GM19468 (cell line): ENCODE data around the gene NAA16.

ENCODE experiments used
- ATAC-seq: cut with Tn5 transposase; IDR thresholded peaks from one replicate; pipeline ENCODE4 v1.9.1; 2021; ENCODE audit warnings: mild to moderate bottlenecking, moderate library complexity, moderate number of reproducible peaks; ENCODE audit not compliant: unreplicated experiment; ENCODE audit errors: extremely low read depth

Gene NAA16

DNA sequence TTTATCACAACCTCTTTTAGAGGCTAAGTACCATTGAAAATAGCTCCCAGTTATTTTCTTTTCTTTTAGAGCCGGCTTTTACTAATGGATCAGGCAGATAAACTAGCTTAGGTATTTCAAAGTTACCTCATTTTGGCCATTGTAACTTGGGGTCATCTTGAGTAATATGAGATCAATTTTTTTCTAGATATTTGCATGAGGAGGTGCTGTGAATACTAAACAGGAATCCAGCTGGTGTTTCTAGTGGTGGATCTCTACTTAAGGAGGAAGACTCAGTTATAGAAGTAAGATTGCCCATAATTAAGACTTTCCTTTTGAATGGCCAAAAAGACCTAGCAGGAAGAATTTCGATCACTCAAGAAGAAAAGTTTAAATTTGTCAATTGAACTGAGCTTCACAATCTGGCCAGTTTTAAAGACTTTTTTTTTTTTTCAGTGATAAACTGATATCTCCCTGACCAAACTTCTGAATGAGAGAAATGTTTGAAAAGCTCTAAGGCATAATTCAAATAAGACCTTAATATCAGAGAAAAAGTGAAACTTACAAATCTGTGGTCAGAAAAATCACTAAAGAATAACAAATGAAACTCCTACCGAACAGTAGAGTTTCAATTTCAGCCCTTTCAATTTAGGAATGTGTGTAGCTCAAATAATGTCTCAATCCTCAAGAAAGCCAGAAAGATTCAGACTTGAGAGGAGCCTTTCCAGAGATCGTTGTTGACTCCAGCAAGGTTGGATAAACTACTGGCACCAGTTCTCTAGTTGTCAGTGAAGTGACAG, 11.6 kb upstream of the NAA16 start:
- no peak for ATAC-seq

DNA sequence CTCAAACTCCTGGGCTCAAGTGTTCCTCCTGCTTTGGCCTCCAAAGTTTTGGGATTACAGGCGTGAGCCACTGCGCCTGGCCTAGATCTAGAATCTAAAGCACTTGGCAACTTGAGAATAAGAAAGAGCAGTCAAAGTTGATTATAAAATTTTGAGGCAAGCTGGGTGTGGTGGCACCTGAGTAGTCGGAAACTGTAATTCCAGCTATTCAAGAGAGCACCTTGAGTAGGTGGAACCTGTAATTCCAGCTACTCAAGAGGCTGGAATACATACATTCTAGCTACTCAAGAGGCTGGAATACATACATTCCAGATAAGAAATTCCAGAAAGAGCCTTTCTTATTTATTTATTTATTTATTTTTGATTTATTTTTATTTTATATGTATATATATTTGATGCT, 8.3 kb upstream of the NAA16 start:
- ATAC-seq: no peak

DNA sequence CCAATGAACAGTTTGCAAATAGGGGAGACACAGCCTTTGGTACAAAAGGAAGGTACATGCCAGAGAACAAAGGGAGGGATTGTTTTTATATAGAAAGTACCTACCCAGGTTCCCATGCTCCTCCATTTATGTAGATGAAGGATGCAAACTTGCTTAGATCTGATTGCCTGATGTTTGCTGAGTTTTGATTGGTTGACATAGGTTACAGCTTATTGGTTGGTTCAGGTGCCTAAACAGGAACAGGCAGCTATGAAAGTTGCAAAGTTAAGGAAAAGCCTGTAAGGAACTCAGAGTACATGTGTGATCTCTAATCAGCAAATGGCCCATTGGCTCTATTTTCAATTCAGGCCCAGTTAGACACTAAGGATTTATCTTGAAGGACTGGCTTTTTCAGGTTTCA, 6.5 kb upstream of the NAA16 start:
- ATAC-seq: no peak

DNA sequence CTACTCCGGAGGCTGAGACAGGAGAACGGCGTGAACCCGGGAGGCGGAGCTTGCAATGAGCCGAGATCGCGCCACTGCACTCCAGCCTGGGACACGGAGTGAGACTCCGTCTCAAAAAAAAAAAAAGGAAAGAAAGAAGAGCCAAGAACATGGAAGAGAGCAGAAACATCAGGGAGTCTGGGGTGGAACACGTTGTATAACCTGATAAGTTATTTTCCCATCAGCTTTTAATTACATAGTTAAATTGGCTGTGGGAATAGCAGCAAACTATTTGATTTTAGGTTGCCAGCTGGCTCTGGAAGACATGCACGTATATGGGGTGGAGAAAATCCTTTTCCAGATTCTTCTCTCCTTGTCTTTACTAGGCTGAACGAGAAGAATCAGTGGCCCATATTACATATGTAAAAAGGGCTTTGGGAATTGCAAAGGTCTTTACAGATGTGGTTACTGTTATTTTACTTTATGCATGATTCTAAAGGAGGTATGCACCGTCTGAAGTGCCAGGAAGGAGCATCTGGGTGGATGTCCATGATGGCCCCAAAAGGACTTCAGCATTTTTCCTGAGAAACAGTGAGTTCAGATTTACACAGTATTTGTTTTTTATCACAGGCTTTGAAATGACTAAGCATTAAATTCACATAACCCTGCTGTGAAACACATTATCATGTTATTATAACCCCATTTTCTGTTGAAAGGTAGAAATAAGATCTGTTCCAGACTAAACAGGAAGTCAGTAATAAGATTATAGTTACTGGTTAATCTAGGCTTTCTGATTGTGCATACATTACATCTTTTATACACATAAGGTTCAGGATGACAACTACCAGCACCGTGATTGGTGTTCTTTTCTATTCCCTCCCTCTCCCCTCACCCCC, 4.6 kb upstream of the NAA16 start:
- no peak for ATAC-seq

DNA sequence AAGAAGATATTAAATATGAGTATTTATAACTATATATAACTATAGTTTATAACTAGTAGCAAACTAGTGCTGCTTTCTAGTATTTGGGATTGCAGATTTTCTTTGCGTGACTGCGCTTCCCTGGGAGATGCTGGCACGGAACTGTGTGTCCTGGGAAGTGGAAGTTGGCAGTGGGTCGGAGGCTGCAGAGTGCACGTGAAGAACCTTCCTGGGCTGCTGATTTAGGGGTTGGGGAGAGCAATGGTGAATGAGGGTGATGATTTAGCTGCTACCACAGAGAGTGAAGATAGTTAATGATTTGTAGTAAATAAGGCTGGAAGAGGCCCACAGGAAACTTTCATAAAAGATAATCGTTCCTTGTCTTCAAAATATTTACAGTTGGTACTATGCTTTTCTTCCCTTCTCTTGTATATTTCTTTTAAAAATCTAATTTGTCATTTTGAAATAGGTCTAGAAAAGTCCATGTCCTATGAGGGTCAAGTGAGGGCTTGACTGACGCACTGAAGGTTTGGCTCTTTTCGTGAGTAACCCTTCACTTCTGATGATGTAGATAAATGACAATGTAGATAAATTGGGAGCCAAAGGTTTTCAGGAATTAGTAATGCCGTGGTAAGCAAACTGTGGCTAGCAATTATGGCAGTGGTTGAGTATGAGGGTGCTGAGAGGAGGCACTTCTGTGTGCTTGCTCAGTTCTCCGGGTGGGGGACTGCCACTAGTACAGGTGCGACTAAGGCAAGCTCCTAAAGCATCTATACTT, 3.0 kb upstream of the NAA16 start:
- no peak for ATAC-seq

DNA sequence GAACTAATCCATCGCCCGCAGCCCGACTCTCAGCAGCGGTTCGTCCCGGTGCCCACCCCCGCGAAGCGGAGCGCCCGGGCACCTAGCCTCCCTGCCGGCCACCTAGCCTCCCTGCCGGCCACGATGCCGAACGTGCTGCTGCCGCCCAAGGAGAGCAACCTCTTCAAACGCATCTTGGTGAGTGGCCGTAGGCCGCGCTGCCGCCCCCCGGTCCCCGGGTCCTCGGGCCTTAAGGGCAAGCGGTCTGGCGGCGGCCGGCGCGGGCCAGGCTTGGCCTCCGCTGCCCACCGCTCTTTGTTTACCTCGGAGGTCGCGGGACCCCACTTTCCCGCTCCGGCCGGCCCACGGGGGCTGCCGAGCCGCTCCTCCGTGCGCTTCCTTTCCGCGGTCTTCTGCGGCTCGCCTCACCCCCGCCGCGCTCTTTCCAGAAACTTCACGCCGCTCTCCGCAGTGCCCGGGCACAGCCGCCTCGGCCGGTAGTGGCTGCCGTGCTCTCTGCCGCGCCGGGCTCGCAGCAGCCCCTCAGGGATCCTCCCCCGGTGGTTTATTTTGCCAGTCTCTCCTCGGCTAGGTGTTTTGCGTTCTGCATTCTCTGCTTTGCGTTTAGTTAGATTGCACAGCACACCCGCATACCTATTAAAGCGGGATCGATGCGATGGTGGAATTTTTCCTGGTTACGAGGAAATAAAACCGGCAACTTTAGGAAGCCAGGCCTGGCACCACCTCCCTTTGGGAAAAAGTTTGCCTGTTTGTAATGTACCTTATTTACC, 524 bp downstream of the NAA16 start:
- peak; percentile 19 for ATAC-seq

DNA sequence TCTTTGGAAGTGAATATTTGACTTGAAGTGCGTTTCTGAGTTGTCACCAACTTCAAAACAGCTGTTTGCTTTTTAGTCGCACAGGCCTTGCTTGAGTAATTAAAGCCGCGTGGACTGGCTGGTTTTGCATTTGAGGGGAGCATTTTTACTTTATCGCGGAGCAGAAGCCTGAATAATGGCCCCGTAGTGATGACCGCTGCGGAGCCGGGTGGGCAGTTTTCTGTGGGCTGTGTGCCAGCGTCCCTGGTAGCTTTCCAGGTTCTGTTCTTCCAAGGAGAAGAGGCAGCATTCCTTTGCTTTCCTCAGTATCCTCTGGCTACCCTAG, 1.1 kb downstream of the NAA16 start:
- no peak for ATAC-seq

DNA sequence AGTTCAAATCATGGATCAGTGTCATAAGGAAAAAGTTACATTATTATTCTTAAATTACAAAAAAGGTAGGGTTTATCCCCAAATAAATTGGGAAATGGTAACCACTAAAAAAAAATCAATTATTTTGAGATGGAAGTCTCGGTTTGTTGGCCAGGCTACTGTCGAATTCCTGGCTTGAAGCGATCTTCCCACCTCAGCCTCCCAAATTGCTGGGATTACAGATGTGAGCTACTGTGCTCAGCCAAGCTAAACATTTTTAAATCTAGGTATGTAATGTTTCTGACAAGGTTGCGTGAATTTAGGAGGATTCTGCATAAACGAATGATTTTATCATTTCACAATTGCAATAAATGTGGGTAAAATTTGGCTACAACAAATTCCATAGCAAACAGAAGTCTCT, 2.0 kb downstream of the NAA16 start:
- ATAC-seq: no peak

DNA sequence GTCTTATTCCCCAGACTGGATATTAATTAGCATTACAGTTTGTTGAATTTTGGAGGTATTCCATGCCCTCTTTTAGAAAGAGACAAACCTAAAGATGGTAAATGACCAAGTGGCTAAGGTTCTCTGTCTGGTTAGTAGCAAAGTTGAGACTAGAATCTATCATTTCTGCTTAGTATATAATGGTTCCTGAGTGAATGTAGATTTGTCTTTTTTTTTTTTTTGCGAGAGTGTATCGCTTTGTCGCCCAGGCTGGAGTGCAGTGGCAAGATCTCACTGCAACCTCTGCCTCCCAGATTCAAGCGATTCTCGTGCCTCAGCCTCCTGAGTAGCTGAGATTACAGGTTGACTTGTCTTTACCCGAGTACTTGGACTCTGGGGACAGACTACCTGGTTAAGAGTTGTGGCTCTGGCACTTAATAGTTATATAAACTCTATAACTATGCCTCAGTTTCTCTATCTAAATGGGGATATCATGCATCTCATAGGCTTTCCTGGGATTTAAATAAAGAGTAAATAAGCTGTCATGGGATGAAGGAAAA, 2.7 kb downstream of the NAA16 start:
- ATAC-seq: no peak

DNA sequence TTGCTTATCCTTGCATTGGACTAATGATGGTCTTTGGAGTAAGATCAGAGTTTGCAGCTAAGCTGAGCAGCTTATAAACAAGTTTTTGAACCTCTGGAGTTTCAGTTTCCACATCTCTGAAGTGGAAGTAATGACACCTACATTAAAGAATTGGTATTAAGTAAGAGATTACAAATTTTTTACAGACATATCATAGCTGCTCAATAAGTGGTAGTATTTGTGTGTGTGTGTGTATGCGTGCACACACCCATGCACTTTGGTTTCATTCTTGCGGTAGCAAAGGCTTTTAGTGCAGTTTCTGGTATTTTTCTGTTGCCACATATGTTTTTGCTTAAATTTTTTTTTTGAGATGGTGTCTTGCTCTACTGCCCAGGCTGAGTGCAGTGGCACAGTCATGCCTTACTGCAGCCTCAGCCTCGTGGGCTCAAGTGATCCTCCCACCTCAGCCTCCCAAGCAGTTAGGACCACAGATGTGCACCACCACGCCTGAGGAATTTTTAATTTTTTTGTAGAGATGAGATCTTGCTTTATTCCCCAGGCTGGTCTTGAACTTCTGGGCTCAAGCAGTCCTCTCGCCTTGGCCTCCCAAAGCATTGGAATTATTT, 4.5 kb downstream of the NAA16 start:
- ATAC-seq: no peak

DNA sequence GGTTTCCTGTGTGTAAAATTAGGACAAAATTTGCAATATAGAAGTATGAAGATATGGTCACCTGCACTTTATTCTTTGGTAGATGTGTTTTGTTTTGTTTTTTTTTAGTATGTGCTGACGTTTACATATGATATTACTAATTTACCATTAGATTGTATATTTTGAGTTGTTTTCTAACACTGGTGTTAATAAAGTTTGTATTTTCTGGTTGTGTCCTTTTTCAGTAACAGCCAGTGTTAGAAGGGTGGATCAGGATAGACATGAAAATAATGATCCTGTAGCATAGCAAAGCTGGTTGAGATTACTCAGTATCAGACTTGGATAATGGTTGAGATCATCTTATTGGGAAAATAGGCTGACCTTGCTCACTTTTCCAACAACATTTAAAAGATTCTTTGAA, 6.2 kb downstream of the NAA16 start:
- ATAC-seq: no peak

DNA sequence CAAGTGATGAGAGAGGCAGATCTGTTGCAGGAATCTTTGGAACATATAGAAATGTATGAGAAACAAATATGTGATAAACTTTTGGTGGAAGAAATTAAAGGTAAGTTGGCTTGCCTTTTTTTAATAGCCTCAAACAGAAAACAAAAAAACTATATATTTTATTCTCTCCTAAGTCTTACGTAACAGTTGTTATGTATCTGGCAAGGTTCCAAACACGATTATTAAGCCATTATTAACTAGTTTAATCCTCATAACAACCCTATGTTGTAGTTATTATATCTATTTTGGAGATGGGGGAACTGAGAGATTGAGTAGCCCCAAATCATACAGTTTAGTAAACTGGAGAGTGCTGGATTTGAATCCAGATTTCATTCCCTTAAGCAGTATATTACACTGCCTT, 14.7 kb downstream of the NAA16 start:
- ATAC-seq: no peak

DNA sequence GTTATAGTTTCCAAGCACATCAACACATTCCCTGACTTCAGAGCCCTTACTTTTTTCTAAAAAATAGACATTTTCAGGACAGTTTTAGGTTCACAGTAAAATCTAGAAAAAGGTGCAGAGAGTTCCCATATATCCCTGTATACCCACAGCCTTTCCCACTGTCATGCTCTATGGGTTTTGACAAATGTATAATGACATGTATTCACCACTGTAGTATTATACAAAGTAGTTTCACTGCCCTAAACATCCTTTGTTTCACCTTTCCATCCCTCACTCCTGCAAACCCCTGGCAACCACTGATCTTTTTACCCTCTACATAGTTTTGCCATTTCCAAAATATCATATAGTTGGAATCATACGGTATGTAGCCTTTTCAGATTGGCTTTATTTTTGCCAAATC, 15.6 kb downstream of the NAA16 start:
- ATAC-seq: no peak

DNA sequence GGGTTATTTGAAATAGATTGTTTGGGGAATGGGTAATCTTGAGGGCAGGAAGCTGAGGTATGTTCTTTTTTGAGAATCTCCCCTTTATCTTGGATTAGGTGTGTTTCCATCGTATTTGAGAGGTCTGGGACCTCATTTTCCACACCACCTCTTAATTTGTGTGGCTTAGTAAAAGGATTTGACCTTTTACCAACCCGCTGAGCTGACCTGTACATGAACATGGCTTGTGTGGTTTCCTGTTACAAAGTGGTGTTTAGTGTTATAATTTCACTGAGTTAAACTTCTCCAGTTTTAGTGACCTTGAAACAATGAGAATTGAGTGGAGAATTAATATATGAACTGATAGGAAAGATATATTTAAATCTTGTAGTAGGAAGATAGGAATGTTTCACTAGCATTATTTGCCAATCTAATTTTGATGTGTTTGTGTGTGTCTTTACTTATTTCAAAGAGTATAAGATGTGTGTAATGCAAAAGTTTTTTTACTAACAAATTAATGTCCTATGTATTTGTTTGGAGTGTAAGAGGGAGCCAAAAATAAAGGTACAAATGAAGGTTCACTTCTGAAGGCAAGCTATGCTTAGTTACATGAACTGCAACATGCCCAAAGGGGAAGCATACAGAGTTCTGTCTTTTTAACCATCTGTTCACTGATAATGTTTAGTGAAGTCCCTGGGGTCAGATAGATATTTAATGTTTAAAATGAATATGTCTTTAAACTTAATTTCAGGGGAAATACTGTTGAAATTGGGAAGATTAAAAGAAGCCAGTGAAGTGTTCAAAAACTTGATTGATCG, 17.1 kb downstream of the NAA16 start:
- no peak for ATAC-seq

DNA sequence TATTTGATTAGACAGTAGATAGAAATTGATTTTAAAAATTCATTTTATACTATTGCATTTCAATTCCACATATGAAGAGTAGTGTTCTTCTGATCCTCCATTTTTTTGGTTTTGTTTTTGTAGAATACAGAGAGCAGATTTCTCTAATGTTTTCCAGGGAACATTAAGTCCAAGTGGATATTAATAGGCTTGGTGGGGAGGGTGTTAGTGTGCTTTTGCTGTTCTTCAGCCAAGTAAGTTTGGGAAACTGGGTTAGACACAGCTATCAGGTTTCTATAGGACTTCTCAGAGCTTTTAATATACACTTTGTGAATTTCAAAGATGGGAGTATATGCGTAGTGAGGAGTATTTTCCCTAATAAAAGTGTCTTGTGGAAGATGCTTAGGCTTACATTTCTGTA, 21.8 kb downstream of the NAA16 start:
- ATAC-seq: no peak

DNA sequence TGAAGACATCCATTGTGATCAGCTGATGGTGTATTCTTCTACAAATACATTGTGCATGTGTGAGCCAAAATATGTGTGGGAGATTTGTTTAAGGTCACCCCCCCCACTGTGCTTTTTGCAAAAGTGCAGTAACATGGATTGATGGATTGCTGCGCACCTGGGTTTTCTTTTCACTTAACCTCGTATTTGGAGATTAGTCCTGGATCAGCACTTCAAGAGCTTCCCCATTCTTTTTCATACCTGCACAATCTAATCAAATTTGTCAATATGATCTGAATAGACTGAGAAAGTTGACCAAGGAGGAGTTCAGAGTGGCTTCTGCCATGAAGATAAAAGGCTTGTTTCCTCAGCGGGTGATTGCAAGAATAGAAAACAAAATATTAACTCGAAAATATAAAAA, 23.7 kb downstream of the NAA16 start:
- ATAC-seq: no peak

DNA sequence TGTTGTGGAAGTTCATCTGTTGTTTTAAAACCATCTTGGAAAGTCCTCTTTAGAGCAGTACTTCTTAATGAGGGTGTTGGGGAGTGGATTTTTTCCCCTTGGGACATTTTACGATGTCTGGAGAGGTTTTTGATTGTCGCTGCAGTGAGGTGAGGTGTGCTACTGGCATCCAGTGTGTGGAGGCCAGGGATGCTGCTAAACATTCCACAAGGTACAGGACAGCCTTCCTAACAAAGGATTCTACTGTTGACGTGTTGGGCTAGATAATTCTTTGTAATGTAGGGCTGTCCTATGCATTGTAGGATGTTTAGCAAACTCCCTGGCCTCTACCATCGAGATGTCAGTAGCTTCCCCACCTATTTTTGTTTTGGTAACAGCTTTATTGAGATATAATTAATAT, 33.3 kb downstream of the NAA16 start:
- no peak for ATAC-seq

DNA sequence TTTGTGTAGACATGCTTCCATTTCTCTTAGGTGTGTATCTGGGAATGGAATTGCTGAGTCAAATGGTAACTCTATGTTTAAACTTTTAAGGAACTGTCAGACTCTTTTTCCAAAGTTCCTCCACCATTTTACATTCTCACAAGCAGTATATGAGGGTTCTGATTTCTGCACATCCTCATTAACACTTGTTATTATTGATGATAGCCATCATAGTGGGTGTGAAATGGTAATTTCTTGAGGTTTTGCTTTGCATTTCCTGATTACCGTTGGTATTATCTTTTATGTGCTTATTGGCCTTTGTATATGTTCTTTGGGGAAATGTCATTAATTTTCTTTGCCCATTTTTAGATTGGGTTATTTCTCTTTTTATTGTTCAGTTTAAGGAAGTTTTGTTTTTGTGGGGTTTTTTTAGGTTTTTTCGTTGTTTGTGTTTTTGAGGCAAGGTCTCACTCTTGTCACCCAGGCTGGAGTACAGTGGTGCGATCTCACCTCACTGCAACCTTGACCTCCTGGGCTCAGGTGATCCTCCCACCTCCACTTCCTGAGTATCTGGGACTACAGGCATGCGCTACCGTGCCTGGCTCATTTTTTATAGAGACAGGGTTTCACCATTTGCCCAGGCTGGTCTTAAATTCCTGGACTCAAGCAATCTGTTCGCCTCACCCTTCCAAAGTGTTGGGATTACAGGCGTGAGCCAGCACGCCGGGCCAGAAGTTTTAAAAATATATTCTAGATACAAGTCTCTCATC, 34.3 kb downstream of the NAA16 start:
- ATAC-seq: no peak
